Omental fat pad (tissue), 4 donors: ENCODE measurements around the gene PDHX. TPM values are rescaled to one million over a fixed set of nuclear protein-coding genes. Genes with fewer than 3 reads are reported as not detected.

Source experiments
- ATAC-seq: fragments of 150-250 bp; one replicate; pipeline ENCODE4 v1.9.1; 2016; ENCODE audit warnings: mild to moderate bottlenecking, moderate library complexity; ENCODE audit not compliant: low FRiP score
- DNase-seq: peaks from one replicate; pipeline ENCODE4 v3.0.0-alpha.2; 2019; ENCODE audit warnings: low spot score
- CTCF ChIP-seq, 3 donors: fragments of 450-650 bp; IDR thresholded peaks; one replicate each; pipeline ENCODE4 v1.5.1; 2016 to 2017; ENCODE audit warnings: antibody characterized with exemption in 3 of 3, mild to moderate bottlenecking in 3 of 3, moderate library complexity in 2 of 3
- total RNA-seq, 4 donors: library from RNA; depleted of rRNA; stranded (reverse); fragments of >200 nt; gene quantifications; one replicate each; pipeline ENCODE4 v1.1.0, GENCODE V29; 2016

The PDHX gene
- total RNA-seq, 4 donors from 2014 or later: 20.0 to 56.0 (median 45.3) TPM

GRCh38 chr11:34924714-34925113 is 8.3 kb downstream of the PDHX start:
- DNase-seq (no peak), ATAC-seq (no peak)
- no peak for TF ChIP-seq CTCF (IDR thresholded peaks at IDR 0.05)

- ATAC-seq (peak; percentile 64), DNase-seq (no peak)
- no peak for TF ChIP-seq CTCF (IDR thresholded peaks at IDR 0.05)
Measured at GRCh38 chr11:34926101-34926830, 9.8 kb downstream of the PDHX start.

GRCh38 chr11:34926831-34927132 is 10.4 kb downstream of the PDHX start:
- ATAC-seq (peak; percentile 42), DNase-seq (no peak)
- no peak for TF ChIP-seq CTCF (IDR thresholded peaks at IDR 0.05)

- DNase-seq (no peak), ATAC-seq (no peak)
- no peak for TF ChIP-seq CTCF (IDR thresholded peaks at IDR 0.05)
Measured at GRCh38 chr11:34928268-34928959, 12.0 kb downstream of the PDHX start.

GRCh38 chr11:34928960-34929680 is 12.7 kb downstream of the PDHX start:
- no peak for TF ChIP-seq CTCF (IDR thresholded peaks at IDR 0.05)
- DNase-seq (no peak), ATAC-seq (no peak)

- ATAC-seq: no peak
Measured at GRCh38 chr11:34929794-34930763, 13.7 kb downstream of the PDHX start.

More at GRCh38 chr11:34929794-34930763, 13.7 kb downstream of the PDHX start:
- DNase-seq: no peak
- TF ChIP-seq CTCF (IDR thresholded peaks at IDR 0.05): no peak
